AG09319 (cell line): Measurements from ENCODE around the gene NHERF1.

ENCODE experiments used
- DNase-seq: peaks from one replicate; pipeline ENCODE4 v3.0.0-alpha.2; 2010; ENCODE audit warnings: low read depth; ENCODE audit errors: extremely low read depth
- CTCF ChIP-seq: IDR thresholded peaks from 2 replicates; pipeline ENCODE4 v1.5.1; 2011; ENCODE audit warnings: low read depth, mild to moderate bottlenecking, inconsistent platforms, low read length, moderate library complexity

Gene NHERF1

GRCh38 chr17:74748529-74749278 lies at the start of gene NHERF1:
Gene NHERF1, plus strand, starts transcription at chr17:74748628. Its CDS starts 219 bp downstream, at chr17:74748847.
- peak; percentile 70 for DNase-seq
- TF ChIP-seq CTCF, result no peak

- no peak for TF ChIP-seq CTCF
- no peak for DNase-seq
These were observed 49.2 kb upstream of the NHERF1 start for GRCh38 chr17:74699236-74699635.

DNA sequence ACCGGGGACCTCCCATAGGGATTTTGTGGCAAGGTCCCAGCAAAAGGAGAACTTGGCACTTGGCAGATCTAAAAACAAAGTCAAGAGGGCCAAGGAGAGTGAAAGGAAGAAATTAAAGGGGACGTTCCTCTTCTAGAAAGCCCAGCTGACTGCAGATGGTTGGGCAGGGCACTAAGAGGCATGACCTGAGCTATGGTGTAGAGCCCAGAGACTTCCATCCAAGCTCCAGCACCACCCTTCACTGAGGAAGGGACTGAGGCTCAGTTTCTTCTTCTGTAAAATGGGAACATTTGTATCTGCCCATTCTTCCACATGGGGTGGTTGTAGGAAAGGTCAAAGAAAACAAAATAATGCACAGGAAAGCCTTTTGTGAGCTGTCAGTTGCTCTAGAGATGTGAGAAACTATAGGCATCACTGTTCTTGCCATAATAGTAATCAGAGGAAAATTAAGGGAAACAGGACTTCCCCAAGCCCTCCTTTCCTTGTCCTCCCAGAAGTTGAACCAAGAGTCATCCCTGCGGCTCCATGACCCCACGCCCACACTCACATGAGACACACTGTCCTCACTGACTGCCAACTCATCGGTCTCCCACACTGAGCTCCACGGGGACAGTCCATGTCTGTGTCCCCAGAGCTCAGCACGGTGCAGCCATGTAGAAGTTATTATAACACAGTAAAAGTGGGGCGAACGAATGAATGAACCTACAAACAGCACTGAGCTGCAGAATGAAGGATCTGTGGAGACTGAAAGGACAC lies 46.1 kb upstream of the NHERF1 start:
- no peak for TF ChIP-seq CTCF
- DNase-seq, result no peak

GRCh38 chr17:74703311-74703710 lies 45.1 kb upstream of the NHERF1 start:
- DNase-seq, result no peak
- no peak for TF ChIP-seq CTCF

DNA sequence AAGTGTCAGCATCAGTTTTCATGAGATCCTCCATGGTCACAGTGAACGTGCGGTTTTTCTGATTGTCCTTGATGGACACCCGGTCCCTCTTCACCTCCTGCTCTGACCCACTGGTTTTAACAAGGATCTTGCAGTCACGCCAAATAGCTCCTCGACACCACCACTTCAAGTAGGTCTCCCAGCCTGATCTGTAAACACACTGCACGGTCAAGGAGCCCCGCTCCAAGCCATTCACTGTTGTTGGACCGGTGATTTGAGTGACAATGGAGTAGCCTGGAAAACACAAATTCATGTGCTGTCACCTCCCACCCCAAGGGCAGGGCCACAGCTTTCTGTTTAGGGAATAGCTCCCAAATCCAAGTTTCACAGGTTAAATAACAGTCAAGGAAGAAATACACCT lies 43.9 kb upstream of the NHERF1 start:
- DNase-seq, result no peak
- TF ChIP-seq CTCF, result no peak

DNA sequence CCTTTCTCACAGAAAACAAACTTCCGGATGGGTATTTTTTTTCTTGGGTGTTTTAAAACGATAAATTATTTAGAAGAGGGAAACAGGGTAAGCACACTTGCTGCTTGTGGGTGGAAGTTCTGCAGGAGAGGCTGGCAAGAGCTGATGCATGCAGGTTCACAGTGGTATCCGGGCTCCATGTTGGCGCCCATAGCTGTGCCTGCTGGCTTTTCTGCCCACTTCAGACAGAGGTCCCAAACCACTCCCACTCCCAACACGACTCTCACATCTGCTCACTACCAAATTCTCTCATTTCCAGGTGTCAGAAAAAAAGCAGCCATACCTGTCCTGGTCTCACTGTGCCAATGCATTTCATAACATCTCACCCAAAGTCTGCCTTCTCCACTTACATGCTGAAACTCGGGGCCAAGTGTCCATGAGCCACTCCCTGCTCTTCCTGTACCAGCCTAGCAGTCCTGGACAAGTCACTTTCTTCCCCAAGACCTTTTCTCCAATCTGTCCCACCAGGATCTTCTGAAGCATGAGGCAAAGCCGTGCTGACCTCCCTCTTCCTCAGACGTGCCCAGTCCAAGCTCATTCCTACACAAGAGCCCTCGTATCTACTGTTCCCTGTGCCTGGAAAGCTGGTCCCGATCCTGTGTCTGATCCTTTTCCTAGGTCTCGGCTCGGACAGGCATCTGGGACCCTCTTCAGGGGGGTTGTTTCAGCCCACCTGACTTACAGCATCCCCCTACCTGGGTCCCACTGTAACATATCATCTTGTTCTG lies 37.2 kb upstream of the NHERF1 start:
- no peak for TF ChIP-seq CTCF
- no peak for DNase-seq

DNA sequence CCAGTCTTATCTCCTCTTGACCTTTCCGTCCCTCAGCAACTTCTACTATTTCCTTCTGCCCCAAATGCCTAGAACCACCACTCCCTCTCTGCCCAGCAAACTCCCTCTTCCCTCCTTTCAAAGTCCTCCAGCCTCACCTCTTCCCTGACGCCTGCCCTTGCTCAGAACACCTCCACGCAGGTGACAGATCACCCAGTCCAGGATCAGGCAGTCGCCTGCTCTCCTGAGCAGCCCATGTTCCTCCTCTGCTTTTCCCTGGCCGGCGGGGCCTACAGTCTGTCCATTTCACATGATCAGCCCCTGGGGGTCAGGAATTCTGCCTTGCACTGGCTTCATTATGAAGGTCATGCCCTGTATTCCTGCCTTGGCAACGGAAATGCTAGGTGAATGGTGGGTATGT lies 36.1 kb upstream of the NHERF1 start:
- no peak for DNase-seq
- no peak for TF ChIP-seq CTCF
